OCI-M2 (cell line): ENCODE measurements around the gene EXOSC10.
"Not testable (repeated sequence)": the region's sequence is repeated elsewhere in the genome, so short reads cannot be mapped to it uniquely, and the experiment has no call there.

Experiments used
- DNase-seq: peaks from one replicate; lab custom pipeline; 2025; ENCODE audit not compliant: unreplicated experiment; lab: John Stamatoyannopoulos, UW

EXOSC10 gene

GRCh38 chr1:11019358-11019757 is 80.3 kb downstream of the EXOSC10 start:
- DNase-seq = not testable (repeated sequence)
